Activated CD8-positive, alpha-beta memory T cell treated with anti-CD3 and anti-CD28 coated beads, Interleukin-2, amount 50 U/mL, for 1 hour (primary cell): ENCODE data around the gene ATG2A.

Experiments used
- DNase-seq: peaks from one replicate; pipeline ENCODE4 v3.0.0-alpha.2; 2020; ENCODE audit errors: extremely low read depth

ATG2A gene

DNA sequence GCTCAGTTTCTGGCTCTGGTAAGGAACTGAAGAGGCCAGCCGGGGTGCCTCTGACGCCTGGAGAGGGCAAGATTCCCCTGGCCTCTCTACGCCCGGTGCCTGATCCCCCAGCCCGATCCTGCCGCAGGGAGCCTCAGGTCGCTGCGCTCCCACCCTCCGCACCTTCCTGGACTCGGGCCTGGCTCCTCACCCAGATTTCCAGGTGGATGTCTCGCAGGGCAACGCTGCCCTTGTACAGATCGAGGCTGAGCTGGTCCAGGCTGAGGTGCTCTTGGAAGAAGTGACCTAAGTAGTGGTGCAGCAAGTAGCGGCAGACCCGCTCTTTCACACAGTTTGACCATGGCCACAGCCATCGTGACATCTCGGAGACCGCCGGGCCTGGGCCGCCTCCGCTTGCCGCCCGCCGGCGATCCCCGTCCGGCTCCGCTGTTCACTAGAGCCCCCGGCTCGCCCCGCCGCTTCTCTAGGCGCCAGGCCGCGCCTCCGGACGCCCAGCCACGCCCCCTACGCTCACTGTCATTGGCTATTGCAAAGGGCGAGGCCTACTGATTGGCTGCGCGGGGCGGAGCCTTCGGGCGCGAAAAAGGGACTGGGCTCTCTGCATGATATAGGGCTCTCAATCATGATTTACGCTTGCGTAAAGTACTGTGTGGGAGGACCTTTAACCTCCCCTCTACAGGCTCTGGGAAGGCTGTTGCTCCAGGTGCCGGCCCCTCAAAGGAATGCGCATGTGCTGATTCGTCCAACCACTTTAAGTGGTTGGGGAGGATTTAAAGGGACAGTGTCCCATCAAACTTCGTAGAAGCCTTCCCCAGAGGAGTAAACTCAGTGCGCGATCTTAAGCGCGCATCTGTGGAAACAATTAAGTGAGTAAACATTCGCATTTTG is at the start of gene ATG2A:
Gene ATG2A (minus strand): TSS at position 435 of the 888 bp plus-strand sequence. CDS start 74 bp downstream, at position 361.
- DNase-seq = peak; percentile 94

GRCh38 chr11:64963072-64963631 is 46.1 kb upstream of the ATG2A start:
- no peak for DNase-seq

- no peak for DNase-seq
These were observed 43.7 kb upstream of the ATG2A start for GRCh38 chr11:64960719-64961118.

GRCh38 chr11:64959498-64959897 is 42.5 kb upstream of the ATG2A start:
- DNase-seq = no peak

DNA sequence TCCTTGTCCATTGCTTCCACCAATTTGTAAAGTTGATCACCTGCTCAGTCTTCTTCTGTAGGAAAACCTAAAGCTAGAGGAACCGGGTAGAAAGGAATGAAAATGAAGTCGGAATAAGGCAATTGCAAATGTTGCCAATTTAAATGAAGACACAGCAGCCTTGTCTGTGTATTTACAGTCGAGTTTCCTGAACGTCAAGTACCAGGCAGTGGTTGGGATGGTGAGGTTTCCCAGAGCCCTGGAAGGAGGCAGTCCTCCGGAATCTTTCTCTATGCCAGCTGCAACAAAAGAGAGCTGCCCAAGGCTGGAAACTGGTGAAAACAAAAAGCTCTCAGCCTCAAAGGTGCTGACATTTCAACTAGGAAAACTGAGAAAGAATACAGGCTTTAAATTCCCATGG is 37.2 kb upstream of the ATG2A start:
- DNase-seq = no peak

DNA sequence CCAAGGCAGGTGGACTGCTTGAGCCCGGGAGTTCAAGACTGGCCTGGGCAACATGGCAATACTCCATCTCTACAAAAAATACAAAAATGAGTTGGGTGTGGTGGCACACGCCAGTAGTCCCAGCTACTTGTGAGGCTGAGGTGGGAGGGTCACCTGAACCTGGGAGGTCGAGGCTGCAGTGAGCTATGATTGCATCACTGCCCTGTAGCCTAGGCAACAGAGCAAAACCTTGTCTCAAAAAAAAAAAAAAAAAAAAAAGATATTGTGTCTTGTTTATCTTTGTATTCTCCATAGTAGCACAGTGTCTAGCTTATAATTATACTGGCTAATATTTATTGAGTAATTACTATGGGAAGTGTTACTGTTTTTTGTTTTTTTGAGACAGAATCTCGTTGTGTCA is 34.5 kb upstream of the ATG2A start:
- no peak for DNase-seq

- DNase-seq = no peak
These were observed 30.3 kb upstream of the ATG2A start for GRCh38 chr11:64947208-64947814.

DNA sequence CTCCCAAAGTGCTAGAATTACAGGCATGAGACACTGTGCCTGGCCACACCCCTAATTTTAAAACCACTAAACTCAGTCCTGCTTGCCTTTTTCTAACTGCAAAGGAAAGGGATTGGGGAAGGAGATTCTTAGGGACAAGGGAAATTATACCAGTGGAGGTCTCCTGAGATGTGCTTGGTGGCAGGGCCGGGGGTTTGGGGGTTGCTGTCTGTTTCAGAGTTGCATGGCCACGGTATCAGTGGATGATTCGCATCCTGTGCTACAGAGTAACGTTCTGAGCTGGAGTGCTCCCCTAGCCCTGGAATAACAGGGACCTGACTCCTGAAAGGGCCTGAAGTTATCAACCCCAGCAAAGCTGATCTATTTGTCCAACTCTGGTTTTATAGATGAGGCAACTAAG is 19.5 kb upstream of the ATG2A start:
- DNase-seq = no peak

DNA sequence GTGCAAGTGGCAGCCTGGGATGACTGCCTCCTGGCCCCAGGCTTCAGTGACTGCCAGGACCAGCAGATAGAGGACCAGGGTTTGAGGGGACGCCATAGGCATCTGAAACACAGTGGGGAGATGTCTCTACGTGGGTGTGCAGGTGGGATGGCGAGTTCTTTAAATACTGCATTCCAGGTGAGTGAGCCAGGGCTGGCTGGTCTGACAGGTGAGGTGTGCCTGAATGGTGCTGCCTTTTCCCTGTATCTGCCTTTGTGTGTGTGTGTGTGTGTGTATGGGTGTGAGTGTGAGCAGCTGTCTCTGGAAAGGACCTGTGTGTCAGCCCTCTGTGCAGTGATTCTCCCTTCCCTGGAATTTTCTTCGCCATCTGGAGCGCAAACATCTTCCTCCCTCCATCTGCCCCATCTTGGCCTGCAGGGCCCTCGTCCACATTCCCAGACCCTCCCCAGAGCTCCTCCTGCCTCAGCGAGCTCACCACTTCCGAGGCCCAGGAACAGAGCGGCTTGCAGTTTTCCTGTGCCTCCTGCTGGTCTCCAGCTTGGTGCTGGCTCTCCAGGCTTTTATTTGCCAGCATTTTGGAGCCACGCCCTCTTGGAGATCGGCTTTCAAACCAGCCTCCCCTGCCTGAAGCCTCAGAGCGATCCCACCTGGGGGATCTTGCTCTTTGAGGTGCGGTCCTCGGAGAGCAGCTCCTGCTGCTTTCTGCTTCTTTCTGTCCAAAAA is 18.5 kb upstream of the ATG2A start, which contains the start of gene GPHA2:
Gene GPHA2 (minus strand): TSS at position 535 of the 723 bp plus-strand sequence. CDS start 433 bp downstream, at position 102.
- DNase-seq = no peak

DNA sequence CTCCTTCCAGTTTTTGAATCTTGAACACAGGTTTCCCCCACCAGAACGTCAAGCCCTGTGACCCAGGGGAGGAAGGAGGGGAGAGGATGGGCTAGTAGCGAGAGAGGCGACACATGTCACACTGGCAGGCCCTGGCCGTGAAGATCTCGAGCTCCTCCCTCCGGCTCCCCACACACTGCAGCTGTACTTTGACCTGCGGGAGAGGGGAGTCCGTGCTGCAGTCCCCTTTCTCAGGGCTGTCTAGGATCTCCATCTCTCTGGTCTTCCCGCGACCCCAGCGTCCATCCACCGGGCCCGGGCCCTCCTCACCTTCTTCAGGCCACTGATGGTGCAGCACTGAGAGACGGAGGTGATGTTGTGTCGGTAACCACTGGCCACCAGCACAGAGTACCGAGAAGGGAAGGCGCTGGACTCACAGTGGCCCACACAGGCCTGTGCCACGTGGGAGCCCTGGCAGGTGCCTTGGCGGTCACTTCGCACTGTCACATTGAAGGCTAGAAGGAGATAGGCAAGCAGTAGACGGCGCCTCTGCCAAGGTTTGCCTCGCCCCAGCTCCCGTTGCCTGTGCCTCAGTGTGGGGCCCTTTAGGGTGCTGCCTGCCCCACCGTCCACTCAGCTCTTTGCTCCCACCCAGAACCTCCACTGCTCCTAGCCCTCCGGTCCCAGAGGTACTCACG is 17.8 kb upstream of the ATG2A start:
- DNase-seq = no peak

- no peak for DNase-seq
These were observed 17.1 kb upstream of the ATG2A start for GRCh38 chr11:64933935-64934681.

DNA sequence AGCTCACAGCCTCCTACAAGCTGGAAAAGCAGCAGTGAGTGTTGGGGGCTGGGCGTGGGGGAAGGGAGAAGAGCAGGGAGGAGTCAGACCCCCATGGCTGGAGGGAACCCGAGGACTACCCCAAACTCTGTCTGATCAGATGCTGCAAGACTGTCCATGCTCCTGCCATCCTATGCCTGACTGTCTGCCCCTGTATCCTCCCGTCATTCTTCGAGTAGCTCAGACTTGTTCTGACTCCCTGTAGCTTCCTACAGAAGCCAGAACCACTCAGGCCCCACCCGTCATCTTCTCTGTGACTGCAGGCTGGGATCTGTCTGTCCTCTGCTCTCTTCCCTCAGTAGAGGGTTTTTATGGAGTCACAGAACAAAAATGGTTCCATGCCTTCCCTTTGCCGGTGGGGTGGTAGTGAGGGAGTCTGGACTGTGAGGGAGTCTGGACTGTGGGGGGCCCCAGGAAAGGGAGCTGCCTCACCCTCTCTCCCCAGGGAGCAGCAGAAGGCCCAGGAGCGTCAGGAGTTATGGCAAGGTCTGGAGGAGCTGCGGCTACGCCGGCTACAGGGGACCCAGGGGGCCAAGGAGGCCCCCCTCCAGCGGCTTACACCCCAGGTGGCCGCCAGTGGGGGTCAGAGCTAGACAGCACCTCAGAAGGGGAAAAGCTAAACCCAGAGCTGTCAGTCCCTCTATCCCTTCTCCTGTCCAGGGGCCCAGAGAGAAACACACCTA is 16.4 kb upstream of the ATG2A start:
- no peak for DNase-seq

DNA sequence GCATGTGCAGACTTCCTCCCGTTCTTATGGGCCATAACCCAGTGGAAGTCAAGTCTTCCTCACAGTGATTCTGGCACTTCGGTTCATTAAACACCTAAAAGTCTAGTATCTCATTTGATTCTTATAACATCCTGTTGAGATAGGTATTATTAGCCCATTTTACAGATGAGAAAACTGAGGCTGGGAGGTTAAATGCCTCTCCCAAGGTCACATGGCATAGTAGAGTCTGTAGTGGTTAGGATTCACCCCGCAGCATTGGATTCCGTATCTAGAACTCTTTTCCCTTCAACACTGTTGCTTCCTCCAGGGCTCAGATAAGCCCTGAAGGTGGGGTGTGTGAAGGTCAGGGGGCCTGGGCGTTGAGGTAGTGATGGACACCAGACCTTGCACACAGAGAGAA is 15.3 kb upstream of the ATG2A start:
- no peak for DNase-seq

- no peak for DNase-seq
These were observed 14.3 kb upstream of the ATG2A start for GRCh38 chr11:64931290-64931689.

DNA sequence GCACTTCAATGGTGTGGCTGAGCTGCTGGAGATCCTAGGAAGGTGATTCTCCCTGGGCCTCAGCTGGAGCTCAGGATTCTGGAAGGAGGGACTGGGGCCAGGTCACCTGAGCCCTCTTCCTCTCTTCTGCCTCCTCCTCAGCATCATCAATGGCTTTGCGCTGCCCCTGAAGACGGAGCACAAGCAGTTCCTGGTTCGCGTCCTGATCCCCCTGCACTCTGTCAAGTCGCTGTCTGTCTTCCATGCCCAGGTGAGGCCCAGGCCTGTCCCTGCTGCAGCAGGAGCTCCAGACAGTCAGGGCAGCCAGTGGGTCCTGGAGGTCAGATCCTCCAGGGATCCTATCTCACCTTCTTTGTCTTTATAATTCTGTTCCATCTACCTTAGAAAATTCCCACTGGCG is 13.3 kb upstream of the ATG2A start:
- DNase-seq = no peak

DNA sequence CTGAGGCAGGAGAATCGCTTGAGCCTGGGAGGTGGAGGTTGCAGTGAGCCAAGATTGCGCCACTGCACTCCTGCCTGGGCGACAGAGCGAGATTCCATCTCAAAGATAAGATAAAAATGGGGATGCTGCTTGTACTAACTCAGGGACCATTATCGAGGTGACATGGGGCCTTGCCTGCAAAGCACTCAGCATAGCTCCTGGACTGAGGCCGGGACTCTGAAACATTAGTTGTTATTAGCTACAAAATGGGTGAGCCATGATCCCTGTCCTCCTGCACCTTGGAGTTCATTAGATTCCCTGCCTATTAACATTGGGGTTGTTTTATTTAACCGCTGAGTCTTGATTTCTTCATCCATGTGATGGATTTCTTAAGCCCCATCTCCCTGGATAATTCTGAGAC is 12.6 kb upstream of the ATG2A start:
- no peak for DNase-seq

DNA sequence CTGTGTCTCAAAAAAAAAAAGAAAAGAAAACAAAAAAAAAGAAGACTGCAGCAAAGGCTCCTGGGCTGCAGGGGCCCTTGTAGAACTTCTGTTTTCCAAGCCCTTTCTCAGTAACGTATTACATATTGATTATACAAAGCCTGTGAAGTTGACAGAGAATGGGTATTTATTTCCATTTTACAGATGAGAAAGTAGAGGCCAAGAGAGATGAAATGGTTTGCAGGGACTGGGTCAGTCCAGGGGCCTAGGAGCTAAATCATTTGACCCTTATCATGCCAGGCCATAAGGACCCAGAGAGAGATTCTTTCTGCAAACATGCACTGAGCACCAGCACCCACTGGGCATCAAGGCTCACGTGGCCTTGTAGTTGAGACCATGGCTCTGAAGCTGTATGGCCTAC is 11.9 kb upstream of the ATG2A start:
- DNase-seq = no peak

GRCh38 chr11:64926689-64927088 is 9.7 kb upstream of the ATG2A start:
- DNase-seq = no peak

GRCh38 chr11:64925536-64926436 is 8.8 kb upstream of the ATG2A start:
- no peak for DNase-seq
